Osteoblast (primary cell): ENCODE measurements around the gene CA11. TPM values are rescaled to one million over a fixed set of nuclear protein-coding genes. Genes with fewer than 3 reads are reported as not detected.

Experiments
- DNase-seq: peaks from one replicate; pipeline ENCODE4 v3.0.0; 2011; ENCODE audit warnings: low spot score, mixed read lengths; ENCODE audit not compliant: insufficient read length; ENCODE audit errors: missing footprints
- H2AFZ ChIP-seq: 2 replicates; pipeline ENCODE4 v1.6.0; 2011; ENCODE audit warnings: mild to moderate bottlenecking, low read length
- H3K27ac ChIP-seq: 2 replicates; pipeline ENCODE4 v1.5.1; 2011; ENCODE audit warnings: mild to moderate bottlenecking, low read depth, low read length, moderate library complexity
- H3K27me3 ChIP-seq: 2 replicates; pipeline ENCODE4 v1.6.0; 2012; ENCODE audit warnings: mild to moderate bottlenecking, control low read depth, inconsistent platforms, low read length, moderate library complexity; ENCODE audit not compliant: insufficient read depth
- H3K36me3 ChIP-seq: 2 replicates; pipeline ENCODE4 v1.5.1; 2011; ENCODE audit warnings: mild to moderate bottlenecking, low read length, control low read depth, moderate library complexity; ENCODE audit not compliant: insufficient read depth
- H3K4me1 ChIP-seq: 2 replicates; pipeline ENCODE4 v1.5.1; 2011; ENCODE audit warnings: mild to moderate bottlenecking, low read length, control low read depth, moderate library complexity; ENCODE audit not compliant: insufficient read depth
- H3K4me2 ChIP-seq: 2 replicates; pipeline ENCODE4 v1.6.0; 2011; ENCODE audit warnings: mild to moderate bottlenecking, low read length; ENCODE audit not compliant: insufficient read depth
- H3K4me3 ChIP-seq: fragments of 200-600 bp; sonication (generic); 3 replicates; pipeline ENCODE4 v1.5.1; 2012; ENCODE audit warnings: mild to moderate bottlenecking, low read length, inconsistent platforms; ENCODE audit not compliant: insufficient read depth
- H3K79me2 ChIP-seq: 2 replicates; pipeline ENCODE4 v1.6.0; 2012; ENCODE audit warnings: mild to moderate bottlenecking, low read length, control low read depth, inconsistent platforms; ENCODE audit not compliant: insufficient read depth
- H3K9me3 ChIP-seq: 2 replicates; pipeline ENCODE4 v1.5.1; 2011; ENCODE audit warnings: low read depth, low read length, control low read depth
- H4K20me1 ChIP-seq: 2 replicates; pipeline ENCODE4 v1.6.0; 2012; ENCODE audit warnings: mild to moderate bottlenecking, low read length, control low read depth; ENCODE audit not compliant: insufficient read depth
- CTCF ChIP-seq: IDR thresholded peaks from 2 replicates; pipeline ENCODE4 v1.5.1; 2011; ENCODE audit warnings: mild to moderate bottlenecking, low read depth, low read length, moderate library complexity; ENCODE audit errors: extremely low read depth
- total RNA-seq: library from RNA; depleted of rRNA; stranded (reverse); fragments of >200 nt; gene quantifications from 2 replicates; pipeline ENCODE4 v1.2.3, GENCODE V29; 2012

The CA11 gene
- total RNA-seq, 1 donor, result 1.8 TPM

GRCh38 chr19:48615231-48616040, 30.6 kb downstream of the CA11 start:
- peak; percentile 68 for DNase-seq
- no peak overlapping the region for H2AFZ ChIP-seq
- H3K36me3 ChIP-seq, result peaks cover 32% of the 10 kb centered on the region
- H4K20me1 ChIP-seq, result peaks cover 41% of the 10 kb centered on the region
- peaks cover 47% of the 10 kb centered on the region for H3K79me2 ChIP-seq
- H3K27ac ChIP-seq, result no peak overlapping the region
- TF ChIP-seq CTCF, result no peak
- H3K4me2 ChIP-seq, result no peak overlapping the region
- H3K27me3 ChIP-seq, result no peaks in the 10 kb centered on the region
- H3K4me3 ChIP-seq, result no peak overlapping the region
- H3K4me1 ChIP-seq, result peaks cover 22% of the 10 kb centered on the region
- no peaks in the 10 kb centered on the region for H3K9me3 ChIP-seq

GRCh38 chr19:48614436-48615230, 31.4 kb downstream of the CA11 start, which contains the start of gene FAM83E:
Gene FAM83E, minus strand, starts transcription at chr19:48615076. Its CDS starts 1,704 bp downstream, at chr19:48613372.
- peaks cover 16% of the 10 kb centered on the region for H3K4me1 ChIP-seq
- no peak within 1 kb of the TSS for H2AFZ ChIP-seq
- peaks cover 39% of the 10 kb centered on the region for H3K79me2 ChIP-seq
- H3K4me3 ChIP-seq, result no peak within 1 kb of the TSS
- peak; percentile 92 for DNase-seq
- no peak within 1 kb of the TSS for H3K27ac ChIP-seq
- peaks cover 32% of the 10 kb centered on the region for H3K36me3 ChIP-seq
- H3K9me3 ChIP-seq, result no peaks in the 10 kb centered on the region
- peaks cover 41% of the 10 kb centered on the region for H4K20me1 ChIP-seq
- TF ChIP-seq CTCF, result no peak
- H3K4me2 ChIP-seq, result no peak within 1 kb of the TSS
- no peaks in the 10 kb centered on the region for H3K27me3 ChIP-seq

GRCh38 chr19:48613852-48614435, 32.0 kb downstream of the CA11 start:
- Histone ChIP-seq H3K4me1 (peaks cover 15% of the 10 kb centered on the region), H3K4me2 (no peak overlapping the region), H3K4me3 (no peak overlapping the region), H3K27ac (no peak overlapping the region), H3K79me2 (peaks cover 36% of the 10 kb centered on the region), H3K9me3 (no peaks in the 10 kb centered on the region), H3K27me3 (no peaks in the 10 kb centered on the region), H3K36me3 (peaks cover 32% of the 10 kb centered on the region), H2AFZ (no peak overlapping the region), H4K20me1 (peaks cover 41% of the 10 kb centered on the region)
- DNase-seq, result no peak
- TF ChIP-seq CTCF, result no peak
